ENCODE measurements around the gene RHOBTB3.

Gene RHOBTB3

GRCh38 chr5:95786821-95787418 lies 55.8 kb downstream of the RHOBTB3 start:
- DNase-seq (ENCODE audit: low read depth): no peak
- TF ChIP-seq POLR2A (IDR thresholded peaks at IDR 0.05; ENCODE audit: extremely low read depth, insufficient read length): no peak
- no peak for TF ChIP-seq CTCF (IDR thresholded peaks at IDR 0.05; ENCODE audit: low read depth, low read length)
- TF ChIP-seq, protein P1, sequence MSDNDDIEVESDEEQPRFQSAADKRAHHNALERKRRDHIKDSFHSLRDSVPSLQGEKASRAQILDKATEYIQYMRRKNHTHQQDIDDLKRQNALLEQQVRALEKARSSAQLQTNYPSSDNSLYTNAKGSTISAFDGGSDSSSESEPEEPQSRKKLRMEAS (IDR thresholded peaks at IDR 0.05; ENCODE audit: low read depth, low read length): no peak
- no peak overlapping the region for H3K4me3 ChIP-seq (ENCODE audit: low read depth, low read length)

DNA sequence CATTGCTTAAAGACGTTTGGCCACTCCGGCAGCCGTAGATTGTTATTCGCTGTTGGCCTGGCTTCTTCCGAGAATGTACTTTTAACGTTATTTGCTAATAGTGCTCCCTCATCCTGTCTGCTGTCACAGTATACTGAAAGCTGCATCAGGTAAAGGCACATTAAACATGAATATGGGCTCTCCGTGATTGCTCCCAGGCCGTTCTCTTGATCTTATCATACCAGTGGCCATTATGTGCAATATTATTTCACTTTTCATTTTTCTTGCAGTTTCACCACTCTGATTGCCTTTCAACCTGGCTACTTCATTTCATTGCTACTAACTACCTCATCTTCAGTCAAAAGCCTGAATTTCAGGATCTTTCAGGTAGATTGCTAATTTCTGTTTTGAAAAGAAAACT lies 57.4 kb downstream of the RHOBTB3 start:
- TF ChIP-seq MYC (IDR thresholded peaks at IDR 0.05; ENCODE audit: low read depth, low read length) (no peak), POLR2A (IDR thresholded peaks at IDR 0.05; ENCODE audit: extremely low read depth, insufficient read length) (no peak), CTCF (IDR thresholded peaks at IDR 0.05; ENCODE audit: low read depth, low read length) (no peak)
- TF ChIP-seq, protein P1 (IDR thresholded peaks at IDR 0.05; ENCODE audit: low read depth, low read length): no peak
- no peak overlapping the region for H3K4me3 ChIP-seq (ENCODE audit: low read depth, low read length)
- no peak for DNase-seq (ENCODE audit: low read depth)

DNA sequence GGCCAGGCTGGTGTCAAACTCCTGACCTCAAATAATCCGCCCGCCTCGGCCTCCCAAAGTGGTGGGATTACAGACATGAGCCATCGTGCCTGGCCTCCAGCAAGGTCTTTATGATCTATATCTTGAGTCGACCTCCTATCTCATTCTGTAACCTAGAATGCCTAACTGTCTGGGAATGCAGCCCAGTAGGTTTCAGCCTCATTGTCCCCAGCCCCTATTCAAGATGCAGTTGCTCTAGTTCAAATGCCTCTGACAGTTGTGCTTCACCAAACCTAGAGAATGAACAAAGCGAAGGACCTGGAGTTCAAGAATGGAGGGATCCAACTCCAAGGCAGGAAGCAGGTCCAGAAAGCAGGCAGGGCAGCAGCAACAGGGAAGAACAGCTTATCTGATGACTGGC lies 60.6 kb downstream of the RHOBTB3 start:
- no peak for DNase-seq (ENCODE audit: low read depth)
- no peak overlapping the region for H3K4me3 ChIP-seq (ENCODE audit: low read depth, low read length)
- TF ChIP-seq POLR2A (IDR thresholded peaks at IDR 0.05; ENCODE audit: extremely low read depth, insufficient read length) (no peak), MYC (IDR thresholded peaks at IDR 0.05; ENCODE audit: low read depth, low read length) (no peak), CTCF (IDR thresholded peaks at IDR 0.05; ENCODE audit: low read depth, low read length) (no peak)
- TF ChIP-seq, protein P1 (IDR thresholded peaks at IDR 0.05; ENCODE audit: low read depth, low read length): no peak

- H3K4me3 ChIP-seq (ENCODE audit: low read depth, low read length): no peak overlapping the region
- TF ChIP-seq CTCF (IDR thresholded peaks at IDR 0.05; ENCODE audit: low read depth, low read length) (no peak), MYC (IDR thresholded peaks at IDR 0.05; ENCODE audit: low read depth, low read length) (no peak), POLR2A (IDR thresholded peaks at IDR 0.05; ENCODE audit: extremely low read depth, insufficient read length) (no peak)
- TF ChIP-seq, protein P1 (IDR thresholded peaks at IDR 0.05; ENCODE audit: low read depth, low read length): no peak
- DNase-seq (ENCODE audit: low read depth): no peak
Observed at GRCh38 chr5:95794070-95794516, 63.0 kb downstream of the RHOBTB3 start.

- no peak for DNase-seq (ENCODE audit: low read depth)
- H3K4me3 ChIP-seq (ENCODE audit: low read depth, low read length): no peak overlapping the region
- TF ChIP-seq POLR2A (IDR thresholded peaks at IDR 0.05; ENCODE audit: extremely low read depth, insufficient read length) (no peak), CTCF (IDR thresholded peaks at IDR 0.05; ENCODE audit: low read depth, low read length) (no peak), MYC (IDR thresholded peaks at IDR 0.05; ENCODE audit: low read depth, low read length) (no peak)
- TF ChIP-seq, protein P1 (IDR thresholded peaks at IDR 0.05; ENCODE audit: low read depth, low read length): no peak
Observed at GRCh38 chr5:95797301-95797700, 66.2 kb downstream of the RHOBTB3 start.

All from NB4 (cell line).